SK-N-SH (cell line): ENCODE measurements around the gene GNG14. TPM values are rescaled to one million over a fixed set of nuclear protein-coding genes. Genes with fewer than 3 reads are reported as not detected.
"Not testable (repeated sequence)": the region's sequence is repeated elsewhere in the genome, so short reads cannot be mapped to it uniquely, and the experiment has no call there.

Source experiments
- CTCF ChIA-PET: fragments of 300-600, 350-600 bp; formaldehyde crosslinking; extraction: SDS; loops from one replicate; lab custom pipeline; 2021; lab: Yijun Ruan, JAX
- POLR2A ChIA-PET: fragments of 350-600 bp; sonication (Branson Sonifier 250); formaldehyde crosslinking; extraction: SDS; loops from one replicate; lab custom pipeline; 2020; ENCODE audit warnings: antibody characterized with exemption, inconsistent platforms; lab: Yijun Ruan, JAX
- DNase-seq: peaks from one replicate; pipeline ENCODE4 v3.0.0; 2012
- H2AFZ ChIP-seq: fragments of 200-600 bp; sonication (generic); 2 replicates; pipeline ENCODE4 v1.8.1; 2016; ENCODE audit warnings: antibody characterized with exemption, mild to moderate bottlenecking, low read depth
- H3F3A ChIP-seq: fragments of 200-600 bp; sonication (generic); replicated peaks from 2 replicates; pipeline ENCODE3; 2016; ENCODE audit warnings: antibody characterized with exemption, mild to moderate bottlenecking; ENCODE audit not compliant: insufficient read depth
- H3K27ac ChIP-seq, 2 experiments: fragments of 200-500 bp in 1 of 2; fragments of 200-600 bp in 1 of 2; sonication (Bioruptor generic) in 1 of 2; sonication (generic), shearing (Covaris generic) in 1 of 2; 2 replicates each; pipeline versions ENCODE4 v1.5.1 to v1.6.1; 2014 to 2016; ENCODE audit warnings: low read depth in 2 of 2, inconsistent platforms in 1 of 2, low read length in 1 of 2, mild to moderate bottlenecking in 1 of 2, mixed read lengths in 1 of 2
- H3K27me3 ChIP-seq: fragments of 200-600 bp; sonication (generic), shearing (Covaris generic); 2 replicates; pipeline ENCODE4 v1.6.1; 2016; ENCODE audit warnings: mixed run types; ENCODE audit not compliant: insufficient read depth
- H3K36me3 ChIP-seq, 2 experiments: fragments of 200-500 bp in 1 of 2; fragments of 200-600 bp in 1 of 2; sonication (Bioruptor generic) in 1 of 2; sonication (generic) in 1 of 2; replicated peaks in 1 of 2; 2 replicates each; pipeline versions ENCODE3 to v1.5.1; 2014 to 2016; ENCODE audit warnings: low read length in 1 of 2, mild to moderate bottlenecking in 1 of 2; ENCODE audit not compliant: insufficient read depth in 2 of 2, control insufficient read depth in 1 of 2
- H3K4me1 ChIP-seq, 2 experiments: fragments of 200-500 bp in 1 of 2; fragments of 200-600 bp in 1 of 2; sonication (Bioruptor generic) in 1 of 2; sonication (generic), shearing (Covaris generic) in 1 of 2; 2 replicates each; pipeline versions ENCODE4 v1.5.1 to v1.6.1; 2014 to 2016; ENCODE audit warnings: low read depth in 1 of 2, low read length in 1 of 2, mixed run types in 1 of 2; ENCODE audit not compliant: insufficient read depth in 2 of 2, control insufficient read depth in 1 of 2
- H3K4me2 ChIP-seq: fragments of 200-600 bp; sonication (generic), shearing (Covaris generic); 2 replicates; pipeline ENCODE4 v1.6.1; 2017; ENCODE audit warnings: mixed run types
- H3K4me3 ChIP-seq, 2 experiments: fragments of 200-500 bp in 1 of 2; fragments of 200-600 bp in 1 of 2; sonication (Bioruptor generic) in 1 of 2; sonication (generic), shearing (Covaris generic) in 1 of 2; 2 replicates each; pipeline versions ENCODE4 v1.5.1 to v1.8.1; 2014 to 2016; ENCODE audit warnings: low read depth in 2 of 2, inconsistent platforms in 1 of 2, low read length in 1 of 2, mild to moderate bottlenecking in 1 of 2, mixed read lengths in 1 of 2, moderate library complexity in 1 of 2
- H3K79me2 ChIP-seq: fragments of 200-600 bp; sonication (generic); 2 replicates; pipeline ENCODE4 v1.8.1; 2017; ENCODE audit warnings: mild to moderate bottlenecking; ENCODE audit not compliant: insufficient read depth
- H3K9ac ChIP-seq: fragments of 200-600 bp; sonication (generic); 2 replicates; pipeline ENCODE4 v1.6.1; 2017; ENCODE audit warnings: mixed run types
- H3K9me2 ChIP-seq: fragments of 200-600 bp; sonication (generic); 2 replicates; pipeline ENCODE4 v1.6.1; 2017; ENCODE audit warnings: mixed run types
- H3K9me3 ChIP-seq: fragments of 200-600 bp; sonication (generic); 2 replicates; pipeline ENCODE4 v1.6.1; 2017; ENCODE audit warnings: mixed run types, mild to moderate bottlenecking, moderate library complexity
- H4K20me1 ChIP-seq: fragments of 200-600 bp; sonication (generic); 2 replicates; pipeline ENCODE4 v1.6.1; 2017; ENCODE audit warnings: mild to moderate bottlenecking, mixed run types; ENCODE audit not compliant: insufficient read depth
- EZH2phosphoT487 ChIP-seq: fragments of 200-600 bp; sonication (generic); IDR thresholded peaks from 2 replicates; pipeline ENCODE4 v1.6.1; 2017; ENCODE audit warnings: low read depth, mixed run types, mild to moderate bottlenecking, antibody characterized with exemption, moderate library complexity, borderline replicate concordance
- FOSL2 ChIP-seq: IDR thresholded peaks from 2 replicates; pipeline ENCODE4 v1.4.0; 2012; ENCODE audit warnings: low read depth, mild to moderate bottlenecking, moderate library complexity, borderline replicate concordance
- JUND ChIP-seq: IDR thresholded peaks from 2 replicates; pipeline ENCODE4 v1.4.0; 2012
- SIN3A ChIP-seq: IDR thresholded peaks from 2 replicates; pipeline ENCODE4 v1.6.1; 2012; ENCODE audit warnings: low read depth, mild to moderate bottlenecking, low read length, moderate library complexity, borderline replicate concordance
- YY1 ChIP-seq: IDR thresholded peaks from 2 replicates; pipeline ENCODE4 v1.4.0; 2012; ENCODE audit warnings: low read depth, mild to moderate bottlenecking
- WGBS: methylation state at CpG from one replicate; pipeline ENCODE4 v1.1.6; 2017; ENCODE audit warnings: low lambda C conversion rate; 5-methylcytosine and 5-hydroxymethylcytosine counted together
- polyA plus RNA-seq, 3 experiments: library from polyadenylated mRNA; depleted of rRNA; stranded (reverse); fragments of >200 nt; gene quantifications; 2 replicates each; pipeline ENCODE4 v1.2.3, GENCODE V29; 2012
- TF ChIP-seq, protein P1 (sequence below): IDR thresholded peaks from 2 replicates; pipeline ENCODE4 v1.4.0; 2012; ENCODE audit warnings: low read depth, borderline replicate concordance
- TF ChIP-seq, protein P2 (sequence below): IDR thresholded peaks from 2 replicates; pipeline ENCODE4; 2012
- TF ChIP-seq, protein P3 (sequence below): fragments of 150-350 bp; IDR thresholded peaks from 2 replicates; pipeline ENCODE4 v1.6.1; 2016; ENCODE audit warnings: mild to moderate bottlenecking, low read depth, low read length
- TF ChIP-seq, protein P4 (sequence below): fragments of 200-600 bp; sonication (generic); IDR thresholded peaks from 2 replicates; pipeline ENCODE4 v1.6.1; 2017; ENCODE audit warnings: antibody characterized with exemption, mild to moderate bottlenecking, moderate library complexity
- TF ChIP-seq, protein P5 (sequence below): IDR thresholded peaks from 2 replicates; pipeline ENCODE4 v1.6.1; 2012; ENCODE audit warnings: mild to moderate bottlenecking, low read depth, low read length, moderate library complexity

The GNG14 gene
- polyA plus RNA-seq, 1 of the 3 experiments (the other 2 are of a cell fraction), result not detected

DNA sequence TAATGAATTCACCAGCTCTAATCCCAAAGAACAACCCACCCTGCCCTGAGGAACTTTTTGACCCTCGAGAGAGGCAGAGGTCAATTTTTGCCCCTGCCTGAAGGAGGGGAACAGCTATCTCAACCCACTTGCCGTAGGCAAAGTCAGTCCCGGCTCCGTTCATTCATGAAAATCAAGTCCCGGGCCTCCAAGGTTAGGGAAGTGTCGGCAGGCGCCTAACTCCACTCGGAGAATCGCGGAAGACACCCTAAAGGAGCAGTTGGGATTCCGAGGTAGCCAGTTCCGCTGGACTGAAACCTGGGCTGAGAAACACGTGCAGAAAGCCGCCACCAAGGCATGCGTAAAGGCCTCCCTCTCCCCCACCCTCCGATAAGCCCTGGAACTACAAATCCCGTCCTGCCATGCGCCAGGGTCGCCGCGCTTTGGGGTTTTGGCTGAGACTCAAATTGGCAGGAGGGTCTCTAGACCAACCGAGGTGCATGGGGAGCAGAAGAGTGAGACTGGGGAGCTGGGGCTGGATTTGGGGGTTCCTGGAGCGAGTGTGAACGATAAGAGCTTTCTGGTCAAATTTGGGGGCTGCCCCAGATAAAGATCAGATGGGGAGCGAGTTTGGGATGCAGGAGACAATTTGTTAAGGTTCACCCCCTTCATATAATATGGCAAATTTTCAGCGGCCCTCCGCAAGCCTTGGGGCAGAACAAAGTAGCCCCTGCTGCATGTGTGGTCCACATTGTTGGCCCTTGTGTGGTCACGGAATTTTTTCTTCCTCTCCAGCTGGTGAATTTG is 36.0 kb downstream of the GNG14 start, which contains the start of gene TNPO2 (continued):
- TF ChIP-seq, protein P1, sequence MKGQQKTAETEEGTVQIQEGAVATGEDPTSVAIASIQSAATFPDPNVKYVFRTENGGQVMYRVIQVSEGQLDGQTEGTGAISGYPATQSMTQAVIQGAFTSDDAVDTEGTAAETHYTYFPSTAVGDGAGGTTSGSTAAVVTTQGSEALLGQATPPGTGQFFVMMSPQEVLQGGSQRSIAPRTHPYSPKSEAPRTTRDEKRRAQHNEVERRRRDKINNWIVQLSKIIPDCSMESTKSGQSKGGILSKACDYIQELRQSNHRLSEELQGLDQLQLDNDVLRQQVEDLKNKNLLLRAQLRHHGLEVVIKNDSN, result peak; percentile 69; the same call in 1 of the 2 replicates
- TF ChIP-seq, protein P2, sequence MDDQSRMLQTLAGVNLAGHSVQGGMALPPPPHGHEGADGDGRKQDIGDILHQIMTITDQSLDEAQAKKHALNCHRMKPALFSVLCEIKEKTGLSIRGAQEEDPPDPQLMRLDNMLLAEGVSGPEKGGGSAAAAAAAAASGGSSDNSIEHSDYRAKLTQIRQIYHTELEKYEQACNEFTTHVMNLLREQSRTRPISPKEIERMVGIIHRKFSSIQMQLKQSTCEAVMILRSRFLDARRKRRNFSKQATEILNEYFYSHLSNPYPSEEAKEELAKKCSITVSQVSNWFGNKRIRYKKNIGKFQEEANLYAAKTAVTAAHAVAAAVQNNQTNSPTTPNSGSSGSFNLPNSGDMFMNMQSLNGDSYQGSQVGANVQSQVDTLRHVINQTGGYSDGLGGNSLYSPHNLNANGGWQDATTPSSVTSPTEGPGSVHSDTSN, result no peak
- TF ChIP-seq, protein P3, sequence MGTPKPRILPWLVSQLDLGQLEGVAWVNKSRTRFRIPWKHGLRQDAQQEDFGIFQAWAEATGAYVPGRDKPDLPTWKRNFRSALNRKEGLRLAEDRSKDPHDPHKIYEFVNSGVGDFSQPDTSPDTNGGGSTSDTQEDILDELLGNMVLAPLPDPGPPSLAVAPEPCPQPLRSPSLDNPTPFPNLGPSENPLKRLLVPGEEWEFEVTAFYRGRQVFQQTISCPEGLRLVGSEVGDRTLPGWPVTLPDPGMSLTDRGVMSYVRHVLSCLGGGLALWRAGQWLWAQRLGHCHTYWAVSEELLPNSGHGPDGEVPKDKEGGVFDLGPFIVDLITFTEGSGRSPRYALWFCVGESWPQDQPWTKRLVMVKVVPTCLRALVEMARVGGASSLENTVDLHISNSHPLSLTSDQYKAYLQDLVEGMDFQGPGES, result no peak
- TF ChIP-seq SIN3A, result peak; percentile 84
- TF ChIP-seq, protein P4, sequence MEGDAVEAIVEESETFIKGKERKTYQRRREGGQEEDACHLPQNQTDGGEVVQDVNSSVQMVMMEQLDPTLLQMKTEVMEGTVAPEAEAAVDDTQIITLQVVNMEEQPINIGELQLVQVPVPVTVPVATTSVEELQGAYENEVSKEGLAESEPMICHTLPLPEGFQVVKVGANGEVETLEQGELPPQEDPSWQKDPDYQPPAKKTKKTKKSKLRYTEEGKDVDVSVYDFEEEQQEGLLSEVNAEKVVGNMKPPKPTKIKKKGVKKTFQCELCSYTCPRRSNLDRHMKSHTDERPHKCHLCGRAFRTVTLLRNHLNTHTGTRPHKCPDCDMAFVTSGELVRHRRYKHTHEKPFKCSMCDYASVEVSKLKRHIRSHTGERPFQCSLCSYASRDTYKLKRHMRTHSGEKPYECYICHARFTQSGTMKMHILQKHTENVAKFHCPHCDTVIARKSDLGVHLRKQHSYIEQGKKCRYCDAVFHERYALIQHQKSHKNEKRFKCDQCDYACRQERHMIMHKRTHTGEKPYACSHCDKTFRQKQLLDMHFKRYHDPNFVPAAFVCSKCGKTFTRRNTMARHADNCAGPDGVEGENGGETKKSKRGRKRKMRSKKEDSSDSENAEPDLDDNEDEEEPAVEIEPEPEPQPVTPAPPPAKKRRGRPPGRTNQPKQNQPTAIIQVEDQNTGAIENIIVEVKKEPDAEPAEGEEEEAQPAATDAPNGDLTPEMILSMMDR, result no peak
- no peak for TF ChIP-seq FOSL2
- no peak for TF ChIP-seq JUND

DNA sequence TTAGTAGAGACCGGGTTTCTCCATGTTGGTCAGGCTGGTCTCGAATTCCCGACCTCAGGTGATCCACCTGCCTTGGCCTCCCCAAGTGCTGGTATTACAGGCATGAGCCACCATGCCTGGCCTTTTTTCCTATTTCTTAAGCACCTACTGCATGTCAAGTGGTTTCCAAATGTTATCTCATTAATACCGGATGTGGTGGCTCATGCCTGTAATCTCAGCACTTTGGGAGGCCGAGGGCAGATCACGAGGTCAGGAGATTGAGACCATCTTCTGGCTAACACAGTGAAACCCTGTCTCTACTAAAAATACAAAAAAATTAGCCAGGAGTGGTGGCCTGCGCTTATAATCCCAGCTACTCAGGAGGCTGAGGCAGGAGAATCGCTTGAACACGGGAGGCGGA is 37.8 kb downstream of the GNG14 start:
- not testable (repeated sequence) for H3K9ac ChIP-seq, H2AFZ ChIP-seq, H3K4me1 ChIP-seq, H3K27me3 ChIP-seq, H3K9me3 ChIP-seq, H3K4me3 ChIP-seq, H3K27ac ChIP-seq, H3K9me2 ChIP-seq, H3K4me2 ChIP-seq, DNase-seq, H4K20me1 ChIP-seq
- 99% methylated on average over 10 of the region's 10 CpGs for WGBS
- ChIA-PET CTCF (interaction anchor here (1.6 kb wide), 1 partner anchor 32 kb away, joined by 4 read pairs; no protein-coding TSS in a partner anchor), POLR2A (interaction anchor here (0.6 to 0.9 kb wide), 2 partner anchors 12 to 22 kb away, joined by 3 read pairs; partner anchors contain the start of gene GET3)
- H3K79me2 ChIP-seq, result peaks cover 48% of the 10 kb centered on the region
- peaks cover 28% of the 10 kb centered on the region for H3F3A ChIP-seq
- peaks cover 13 to 15% of the 10 kb centered on the region in 2 experiments for H3K36me3 ChIP-seq

DNA sequence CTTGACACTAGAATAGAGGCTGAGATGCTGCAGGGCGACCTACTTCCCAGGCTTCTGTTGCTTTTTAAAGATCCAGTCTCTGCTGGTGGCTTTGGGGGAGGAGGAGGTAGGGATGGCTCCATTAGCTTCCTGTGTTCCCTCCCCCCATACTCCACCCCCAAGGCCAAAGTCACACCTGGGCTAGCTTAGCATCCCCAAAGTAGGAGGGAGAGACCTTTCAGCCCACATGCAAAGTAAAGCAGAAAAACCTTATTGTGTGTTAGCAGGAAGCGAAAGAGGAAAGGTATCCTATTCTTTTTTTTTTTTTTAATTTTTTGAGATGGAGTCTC is 39.2 kb downstream of the GNG14 start:
- Histone ChIP-seq H3F3A (peaks cover 28% of the 10 kb centered on the region), H3K4me1 (peaks cover 0 to 3% of the 10 kb centered on the region in 2 experiments; a peak in 2 of 4 replicates), H4K20me1 (peaks cover 19% of the 10 kb centered on the region), H3K4me2 (no peak overlapping the region), H3K79me2 (peaks cover 48% of the 10 kb centered on the region), H3K9ac (no peak overlapping the region), H3K36me3 (peaks cover 22 to 26% of the 10 kb centered on the region in 2 experiments), H3K9me3 (no peaks in the 10 kb centered on the region), H3K9me2 (no peaks in the 10 kb centered on the region), H3K27me3 (no peaks in the 10 kb centered on the region), H3K27ac (no peak overlapping the region), H3K4me3 (no peak overlapping the region), H2AFZ (no peak overlapping the region)
- TF ChIP-seq YY1 (no peak), EZH2phosphoT487 (no peak), SIN3A (no peak)
- TF ChIP-seq, protein P5, sequence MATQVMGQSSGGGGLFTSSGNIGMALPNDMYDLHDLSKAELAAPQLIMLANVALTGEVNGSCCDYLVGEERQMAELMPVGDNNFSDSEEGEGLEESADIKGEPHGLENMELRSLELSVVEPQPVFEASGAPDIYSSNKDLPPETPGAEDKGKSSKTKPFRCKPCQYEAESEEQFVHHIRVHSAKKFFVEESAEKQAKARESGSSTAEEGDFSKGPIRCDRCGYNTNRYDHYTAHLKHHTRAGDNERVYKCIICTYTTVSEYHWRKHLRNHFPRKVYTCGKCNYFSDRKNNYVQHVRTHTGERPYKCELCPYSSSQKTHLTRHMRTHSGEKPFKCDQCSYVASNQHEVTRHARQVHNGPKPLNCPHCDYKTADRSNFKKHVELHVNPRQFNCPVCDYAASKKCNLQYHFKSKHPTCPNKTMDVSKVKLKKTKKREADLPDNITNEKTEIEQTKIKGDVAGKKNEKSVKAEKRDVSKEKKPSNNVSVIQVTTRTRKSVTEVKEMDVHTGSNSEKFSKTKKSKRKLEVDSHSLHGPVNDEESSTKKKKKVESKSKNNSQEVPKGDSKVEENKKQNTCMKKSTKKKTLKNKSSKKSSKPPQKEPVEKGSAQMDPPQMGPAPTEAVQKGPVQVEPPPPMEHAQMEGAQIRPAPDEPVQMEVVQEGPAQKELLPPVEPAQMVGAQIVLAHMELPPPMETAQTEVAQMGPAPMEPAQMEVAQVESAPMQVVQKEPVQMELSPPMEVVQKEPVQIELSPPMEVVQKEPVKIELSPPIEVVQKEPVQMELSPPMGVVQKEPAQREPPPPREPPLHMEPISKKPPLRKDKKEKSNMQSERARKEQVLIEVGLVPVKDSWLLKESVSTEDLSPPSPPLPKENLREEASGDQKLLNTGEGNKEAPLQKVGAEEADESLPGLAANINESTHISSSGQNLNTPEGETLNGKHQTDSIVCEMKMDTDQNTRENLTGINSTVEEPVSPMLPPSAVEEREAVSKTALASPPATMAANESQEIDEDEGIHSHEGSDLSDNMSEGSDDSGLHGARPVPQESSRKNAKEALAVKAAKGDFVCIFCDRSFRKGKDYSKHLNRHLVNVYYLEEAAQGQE, result no peak
- ChIA-PET CTCF (interaction anchor here (1.6 kb wide), 1 partner anchor 31 kb away, joined by 4 read pairs; no protein-coding TSS in a partner anchor), POLR2A (interaction anchor here (0.6 kb wide), 1 partner anchor 42 kb away, joined by 3 read pairs; no protein-coding TSS in a partner anchor)
- WGBS, result 94% methylated on average over 2 of the region's 2 CpGs
- DNase-seq, result no peak
